MCF 10A (cell line): ENCODE data around the gene LASP1NB.

Experiments used
- BruUV-seq: library from RNA; stranded (reverse); fragments of 400-500 nt; replicated peaks from 2 replicates; lab custom pipeline; 2021; lab: Mats Ljungman, UMichigan
- CTCF ChIA-PET: fragments of 300-600 bp; sonication (Branson Sonifier 250); formaldehyde crosslinking; extraction: SDS; loops from one replicate; lab custom pipeline; 2021; ENCODE audit warnings: antibody characterized with exemption, inconsistent platforms; lab: Yijun Ruan, JAX
- POLR2A ChIA-PET: fragments of 300-600, 350-650 bp; sonication (Branson Sonifier 250); formaldehyde crosslinking; extraction: SDS; loops from one replicate; lab custom pipeline; 2020; ENCODE audit warnings: antibody characterized with exemption, inconsistent platforms; lab: Yijun Ruan, JAX
- DNase-seq: peaks from one replicate; pipeline ENCODE4 v3.0.0-alpha.2; 2018; ENCODE audit not compliant: unreplicated experiment
- H3K27ac Mint-ChIP-seq: one replicate; pipeline ENCODE4 v1.8.0; 2022; ENCODE audit warnings: mild to moderate bottlenecking, low read depth, mixed read lengths; ENCODE audit not compliant: unreplicated experiment
- H3K27me3 Mint-ChIP-seq: one replicate; pipeline ENCODE4 v1.8.0; 2022; ENCODE audit warnings: mixed read lengths; ENCODE audit not compliant: insufficient read depth, unreplicated experiment
- H3K36me3 Mint-ChIP-seq: one replicate; pipeline ENCODE4 v1.8.0; 2022; ENCODE audit warnings: mild to moderate bottlenecking, moderate library complexity, mixed read lengths; ENCODE audit not compliant: insufficient read depth, unreplicated experiment
- H3K4me1 Mint-ChIP-seq: one replicate; pipeline ENCODE4 v1.8.0; 2022; ENCODE audit warnings: mixed read lengths; ENCODE audit not compliant: insufficient read depth, unreplicated experiment
- H3K4me3 Mint-ChIP-seq: one replicate; pipeline ENCODE4 v1.8.0; 2022; ENCODE audit warnings: mild to moderate bottlenecking, moderate library complexity, mixed read lengths; ENCODE audit not compliant: unreplicated experiment
- H3K9me3 Mint-ChIP-seq: one replicate; pipeline ENCODE4 v1.8.0; 2022; ENCODE audit warnings: mixed read lengths; ENCODE audit not compliant: unreplicated experiment
- CTCF ChIP-seq: fragments of 200-600 bp; IDR thresholded peaks from one replicate; pipeline ENCODE4 v1.8.0; 2022; ENCODE audit warnings: antibody characterized with exemption, mild to moderate bottlenecking; ENCODE audit not compliant: unreplicated experiment
- intact Hi-C: fragments of 100-400 bp; cut with micrococcal nuclease; formaldehyde crosslinking; loops from 2 replicates; pipeline ENCODE4 v1.14.1; 2022

Gene LASP1NB

GRCh38 chr17:38925263-38925995 is at the start of gene LASP1NB:
Gene LASP1NB (plus strand): TSS chr17:38925614.
- Mint-ChIP-seq H3K27me3 (no peaks in the 10 kb centered on the region), H3K9me3 (no peaks in the 10 kb centered on the region), H3K4me3 (no peak within 1 kb of the TSS), H3K27ac (no peak within 1 kb of the TSS), H3K36me3 (peaks cover 15% of the 10 kb centered on the region), H3K4me1 (peaks cover 6% of the 10 kb centered on the region)
- CTCF ChIA-PET = interaction anchor here (0.6 to 1.7 kb wide), 3 partner anchors 46 to 58 kb away, joined by 3 to 4 read pairs (median 3); no protein-coding TSS in a partner anchor
- POLR2A ChIA-PET = interaction anchor here (0.6 kb wide), 1 partner anchor 13 kb away, joined by 3 read pairs; no protein-coding TSS in a partner anchor
- BruUV-seq = no TSS peak
- no peak for TF ChIP-seq CTCF
- intact Hi-C loops = no loop called here
- no peak for DNase-seq

- H3K36me3 Mint-ChIP-seq = peaks cover 25% of the 10 kb centered on the region
- H3K27me3 Mint-ChIP-seq = no peaks in the 10 kb centered on the region
- no peak overlapping the region for H3K4me3 Mint-ChIP-seq
- BruUV-seq = no TSS peak
- intact Hi-C loops = no loop called here
- H3K9me3 Mint-ChIP-seq = no peaks in the 10 kb centered on the region
- no peak for TF ChIP-seq CTCF
- no peak for DNase-seq
- H3K4me1 Mint-ChIP-seq = peaks cover 39% of the 10 kb centered on the region
- CTCF ChIA-PET = interaction anchor here (0.7 kb wide), 1 partner anchor 271 kb away, joined by 3 read pairs; no protein-coding TSS in a partner anchor
- peak overlapping the region; percentile 16 for H3K27ac Mint-ChIP-seq
- POLR2A ChIA-PET = interaction anchor here (1.2 kb wide), 1 partner anchor 8 kb away, joined by 4 read pairs; the partner anchor contains the start of gene LASP1
These were observed 48.1 kb upstream of the LASP1NB start for GRCh38 chr17:38877130-38877851.

GRCh38 chr17:38879878-38880665 is 45.3 kb upstream of the LASP1NB start:
- Mint-ChIP-seq H3K4me1 (peaks cover 29% of the 10 kb centered on the region), H3K36me3 (peaks cover 36% of the 10 kb centered on the region), H3K9me3 (no peaks in the 10 kb centered on the region), H3K27me3 (no peaks in the 10 kb centered on the region), H3K27ac (peak overlapping the region; percentile 77), H3K4me3 (peak overlapping the region; percentile 40)
- POLR2A ChIA-PET = interaction anchor here (0.7 to 1.5 kb wide), 5 partner anchors 9 to 183 kb away, joined by 3 to 5 read pairs (median 4); partner anchors contain the start of genes CWC25 and LASP1
- no TSS peak for BruUV-seq
- peak; percentile 75 for DNase-seq
- no peak for TF ChIP-seq CTCF
- intact Hi-C loops = no loop called here
- CTCF ChIA-PET = interaction anchor here (0.6 to 1.3 kb wide), 2 partner anchors 8 to 125 kb away, joined by 4 to 5 read pairs; no protein-coding TSS in a partner anchor
